ENCODE measurements around the gene SFSWAP.
"Not testable (repeated sequence)": the region's sequence is repeated elsewhere in the genome, so short reads cannot be mapped to it uniquely, and the experiment has no call there.

Gene SFSWAP

DNA sequence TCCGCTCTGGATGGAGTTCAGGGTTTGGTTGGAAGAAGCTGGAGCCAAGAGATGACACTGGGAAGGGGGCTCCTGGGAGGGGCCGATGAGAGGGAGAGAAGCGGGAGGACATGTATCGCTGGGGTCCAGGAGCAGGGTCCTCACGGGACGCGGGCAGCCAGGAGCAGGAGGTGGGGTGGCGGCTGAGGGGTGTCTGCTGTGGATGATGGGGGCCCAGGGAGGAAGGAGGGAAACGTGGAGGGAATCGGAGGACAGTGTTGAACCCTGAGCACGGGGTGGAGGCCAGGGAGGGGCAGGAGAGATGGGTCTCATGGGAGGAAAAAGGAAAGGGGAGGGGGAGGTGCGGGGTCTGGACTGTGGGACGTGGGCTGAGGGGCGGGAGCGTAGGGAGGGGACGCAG lies 31.7 kb upstream of the SFSWAP start:
- in situ Hi-C loops (cut with HindIII; ENCODE audit: low sequenced_read_pairs) = not testable (repeated sequence)

DNA sequence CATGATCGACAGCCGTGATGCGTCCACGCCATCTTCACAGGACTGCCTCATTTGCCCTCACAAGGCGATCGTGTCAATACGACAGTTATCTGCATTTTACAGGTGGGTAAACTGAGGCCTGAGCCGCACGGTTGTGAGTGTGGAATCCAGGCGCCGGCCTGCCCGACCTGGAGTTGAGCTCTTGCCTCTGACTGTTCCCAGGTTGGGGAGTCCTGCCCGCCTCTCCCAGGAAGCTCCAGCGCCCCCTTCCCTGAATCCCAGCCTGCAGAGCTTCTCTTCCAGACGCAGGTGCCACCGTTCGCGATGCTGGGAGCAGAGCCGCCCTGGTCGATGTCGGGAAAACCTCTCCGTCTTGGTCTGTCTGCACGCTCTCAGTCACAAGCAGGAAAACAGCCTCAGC lies 31.1 kb upstream of the SFSWAP start:
- in situ Hi-C loops (cut with HindIII; ENCODE audit: low sequenced_read_pairs) = not testable (repeated sequence)

DNA sequence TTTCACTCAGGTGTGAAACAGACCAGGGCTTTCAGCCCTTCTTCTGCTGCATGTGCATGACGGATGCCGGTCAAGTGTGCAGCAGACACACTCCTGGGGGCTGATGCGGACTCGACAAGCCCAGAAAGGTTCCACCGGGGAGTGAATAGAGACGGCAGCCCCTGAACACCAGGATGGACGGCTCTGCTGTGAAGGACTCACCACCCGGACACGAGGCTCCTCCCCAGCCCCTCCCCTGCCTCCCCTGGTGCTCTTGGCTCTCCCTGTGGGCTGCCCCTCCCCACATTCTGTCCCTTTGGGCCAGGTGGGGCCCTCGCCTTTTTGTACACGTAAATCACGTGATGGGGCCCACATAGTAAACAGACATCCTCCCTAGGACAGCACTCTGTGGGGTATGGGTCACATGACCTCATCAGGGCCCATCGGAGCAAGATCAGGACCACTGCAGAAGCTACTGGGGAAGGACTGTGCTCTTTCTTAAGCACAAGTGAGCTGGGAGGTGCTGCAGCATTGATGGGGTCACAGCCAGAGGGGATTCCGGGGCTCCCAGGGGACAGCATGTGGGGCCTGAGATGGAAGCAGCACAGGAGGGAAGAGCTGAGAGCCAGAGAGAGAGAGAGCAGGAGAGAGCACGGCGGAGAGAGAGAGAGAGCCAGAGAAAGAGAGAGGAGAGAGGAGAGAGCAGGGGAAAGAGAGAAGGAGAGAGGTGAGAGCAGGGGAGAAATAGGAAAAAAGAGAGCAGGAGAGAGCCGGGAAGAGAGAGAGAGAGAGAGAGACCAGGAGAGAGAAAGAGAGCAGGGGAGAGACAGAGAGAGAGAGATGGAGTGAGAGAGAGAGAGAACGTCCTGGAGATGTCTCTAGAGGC lies 30.3 kb upstream of the SFSWAP start:
- in situ Hi-C loops (cut with HindIII; ENCODE audit: low sequenced_read_pairs) = not testable (repeated sequence)

DNA sequence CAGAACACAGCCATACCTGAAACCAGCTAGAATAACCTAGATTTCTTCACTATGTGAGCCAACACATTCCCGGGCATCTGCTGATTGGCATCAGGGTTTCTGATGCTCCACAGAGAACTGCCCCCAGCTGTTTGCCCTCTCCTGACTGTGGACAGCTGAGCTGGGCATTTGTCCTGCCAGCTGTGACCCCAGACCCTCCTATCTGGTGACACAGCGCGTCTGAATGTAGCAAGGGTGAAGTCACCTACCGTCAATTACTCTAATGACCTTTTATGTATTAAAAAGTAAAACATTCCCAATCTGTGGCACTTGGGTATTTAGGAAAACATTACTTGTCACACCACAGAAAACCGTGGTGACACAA lies 29.7 kb upstream of the SFSWAP start:
- in situ Hi-C loops (cut with HindIII; ENCODE audit: low sequenced_read_pairs) = no loop called here

DNA sequence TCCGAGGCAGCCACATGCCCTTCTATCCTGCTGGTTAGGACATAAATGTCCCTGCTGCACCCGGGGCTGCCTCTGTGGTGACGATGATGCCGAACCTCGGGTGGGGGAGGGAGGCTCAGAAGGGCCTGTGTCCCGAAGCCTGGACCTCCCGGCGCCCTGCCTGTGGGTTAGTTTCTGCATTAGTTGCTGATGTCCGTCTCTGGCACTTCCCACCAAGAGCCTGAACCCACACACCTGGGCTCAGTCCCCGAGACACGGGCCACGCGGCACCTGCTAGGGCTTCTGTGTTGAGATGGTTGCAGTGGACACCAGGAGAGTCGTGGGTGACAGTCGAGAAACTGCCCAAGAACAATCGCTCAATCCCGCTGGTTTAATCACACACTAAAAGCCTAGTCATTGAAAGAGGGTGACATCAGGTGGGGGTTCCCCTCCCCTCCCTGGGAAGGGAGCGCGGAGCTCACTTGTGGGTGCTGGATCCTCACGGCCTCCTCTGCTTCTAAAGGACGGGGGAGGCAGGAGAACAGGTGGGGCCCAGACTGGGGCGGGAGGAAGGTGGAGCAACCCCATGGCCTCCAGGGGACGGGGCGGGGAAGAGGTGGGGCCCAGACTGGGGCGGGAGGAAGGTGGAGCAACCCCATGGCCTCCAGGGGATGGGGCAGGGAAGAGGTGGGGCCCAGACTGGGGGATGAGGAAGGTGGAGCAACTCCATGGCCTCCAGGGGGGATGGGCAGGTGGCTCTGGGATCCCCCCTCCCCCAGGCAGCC lies 29.0 kb upstream of the SFSWAP start:
- in situ Hi-C loops (cut with HindIII; ENCODE audit: low sequenced_read_pairs) = not testable (repeated sequence)

DNA sequence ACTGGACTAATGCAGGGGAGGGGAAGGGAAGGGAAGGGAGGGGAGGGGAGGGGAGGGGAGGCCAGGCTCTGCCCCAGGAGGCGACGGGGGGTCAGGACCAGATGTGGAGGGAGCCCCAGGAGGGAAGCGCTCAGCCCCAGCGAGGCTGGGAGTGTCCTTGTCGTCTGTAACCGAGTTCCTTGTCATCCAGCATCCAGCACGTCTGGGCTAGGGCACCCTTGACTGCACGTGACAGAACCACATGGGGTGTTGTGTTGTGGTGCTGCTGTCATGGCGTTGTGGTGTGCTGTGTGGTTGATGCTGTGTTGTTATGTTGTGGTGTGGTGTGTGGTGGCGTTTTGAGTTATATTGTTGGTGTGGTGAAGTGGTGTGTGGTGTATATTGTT lies 28.4 kb upstream of the SFSWAP start:
- in situ Hi-C loops (cut with HindIII; ENCODE audit: low sequenced_read_pairs) = no loop called here

DNA sequence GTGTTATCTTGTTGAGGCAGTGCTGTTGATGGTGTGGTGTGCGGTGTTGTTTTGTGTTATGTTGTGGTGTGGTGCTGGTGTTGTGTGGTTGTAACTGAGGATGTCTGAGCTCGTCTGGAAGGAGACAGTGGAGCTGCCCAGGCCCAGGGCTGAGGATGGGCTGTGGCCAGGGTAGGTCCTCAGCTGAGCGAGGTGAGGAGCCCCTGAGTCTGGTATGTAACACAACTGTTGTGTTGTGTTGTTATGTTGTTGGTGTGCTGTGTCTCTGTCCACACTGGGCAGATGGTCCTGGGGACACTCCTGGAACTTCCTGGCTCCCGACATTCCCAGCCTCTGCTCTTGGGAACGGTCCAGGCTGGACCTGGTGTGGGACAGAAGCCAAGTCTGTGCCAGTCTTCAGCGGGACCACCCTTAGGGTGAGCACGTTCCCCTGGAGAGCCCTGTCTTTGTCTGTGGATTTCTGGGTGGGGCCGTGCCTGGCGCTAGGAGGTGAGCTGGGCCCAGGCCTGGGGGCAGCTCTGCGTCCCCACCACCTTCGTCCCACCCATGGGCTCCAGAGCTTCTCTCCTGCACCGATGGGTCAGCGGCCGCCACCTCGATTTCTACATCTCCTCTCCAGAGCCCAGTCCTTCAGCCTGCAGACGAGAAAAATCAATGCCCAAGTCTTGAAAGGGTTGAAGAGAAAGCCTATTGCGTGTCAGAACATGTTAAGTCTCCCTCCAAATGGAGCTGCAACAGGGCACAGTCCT lies 27.4 kb upstream of the SFSWAP start:
- in situ Hi-C loops (cut with HindIII; ENCODE audit: low sequenced_read_pairs) = no loop called here

DNA sequence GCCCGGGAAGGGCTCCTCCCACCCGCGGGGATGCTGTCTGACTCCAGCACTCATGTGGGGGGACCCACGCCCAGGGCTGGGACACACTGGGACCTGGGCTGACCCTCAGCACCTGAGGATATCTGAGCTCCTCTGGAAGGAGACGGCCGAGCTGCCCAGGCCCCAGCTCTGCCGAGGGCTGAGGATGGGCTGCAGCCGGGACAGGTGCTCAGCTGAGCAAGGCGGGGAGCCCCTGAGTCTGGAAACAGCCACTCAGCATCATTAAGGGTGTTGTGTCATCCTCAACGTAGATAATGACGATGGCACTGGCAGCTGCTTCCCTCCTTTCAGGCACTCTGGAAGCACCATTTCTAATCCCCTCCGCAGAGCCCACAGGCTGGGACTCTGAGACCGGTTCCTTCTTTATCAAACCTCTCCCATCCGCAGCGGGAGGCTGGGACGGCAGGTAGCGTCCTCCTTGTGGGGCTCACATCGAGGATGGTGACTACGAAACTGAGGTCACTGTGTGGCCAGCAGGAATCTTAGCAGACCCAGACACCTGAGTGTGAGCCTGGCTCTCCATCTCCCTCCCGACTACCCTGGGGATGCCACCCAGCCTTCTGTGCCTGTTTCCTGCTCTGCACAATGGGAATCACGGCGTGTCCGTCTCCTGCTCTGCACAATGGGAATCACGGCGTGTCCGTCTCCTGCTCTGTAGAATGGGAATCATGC lies 26.7 kb upstream of the SFSWAP start:
- in situ Hi-C loops (cut with HindIII; ENCODE audit: low sequenced_read_pairs) = no loop called here

DNA sequence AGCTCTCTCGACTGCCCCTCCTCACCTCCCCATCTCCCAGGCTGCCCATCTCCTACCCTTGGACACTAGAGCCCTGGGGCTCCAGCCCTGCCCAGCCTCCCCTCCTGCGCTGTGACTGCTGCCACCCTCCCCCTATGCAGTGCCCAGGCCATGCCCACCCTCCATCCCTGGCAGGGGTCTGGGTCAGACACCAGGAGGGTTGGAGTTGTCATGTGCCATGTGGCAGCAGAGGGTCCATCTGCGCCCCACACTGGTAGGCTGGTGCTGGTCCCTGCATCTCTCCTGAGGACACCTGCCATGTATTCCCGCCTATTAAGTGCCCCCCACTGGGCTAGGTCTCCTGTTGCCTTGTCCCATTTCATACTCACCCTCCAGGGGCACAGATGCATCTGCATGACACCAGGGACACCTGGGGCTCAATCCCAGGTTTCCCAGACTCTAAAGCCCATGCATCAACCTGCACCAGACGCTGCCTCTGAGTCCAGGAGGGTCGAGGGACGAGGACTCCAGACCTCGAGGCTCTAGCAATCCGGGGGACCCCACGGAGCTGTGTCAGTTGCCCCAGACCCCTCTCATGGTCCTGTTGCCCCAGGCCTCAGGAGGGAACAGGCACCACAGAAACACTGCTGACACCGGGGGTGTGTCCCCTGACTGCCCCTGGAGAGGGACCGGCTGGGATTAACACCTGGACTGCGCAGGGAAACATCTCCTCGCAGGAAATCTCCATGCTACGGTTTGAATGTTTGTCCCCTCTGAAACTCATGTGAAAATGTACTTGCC lies 23.4 kb upstream of the SFSWAP start:
- in situ Hi-C loops (cut with HindIII; ENCODE audit: low sequenced_read_pairs) = no loop called here

DNA sequence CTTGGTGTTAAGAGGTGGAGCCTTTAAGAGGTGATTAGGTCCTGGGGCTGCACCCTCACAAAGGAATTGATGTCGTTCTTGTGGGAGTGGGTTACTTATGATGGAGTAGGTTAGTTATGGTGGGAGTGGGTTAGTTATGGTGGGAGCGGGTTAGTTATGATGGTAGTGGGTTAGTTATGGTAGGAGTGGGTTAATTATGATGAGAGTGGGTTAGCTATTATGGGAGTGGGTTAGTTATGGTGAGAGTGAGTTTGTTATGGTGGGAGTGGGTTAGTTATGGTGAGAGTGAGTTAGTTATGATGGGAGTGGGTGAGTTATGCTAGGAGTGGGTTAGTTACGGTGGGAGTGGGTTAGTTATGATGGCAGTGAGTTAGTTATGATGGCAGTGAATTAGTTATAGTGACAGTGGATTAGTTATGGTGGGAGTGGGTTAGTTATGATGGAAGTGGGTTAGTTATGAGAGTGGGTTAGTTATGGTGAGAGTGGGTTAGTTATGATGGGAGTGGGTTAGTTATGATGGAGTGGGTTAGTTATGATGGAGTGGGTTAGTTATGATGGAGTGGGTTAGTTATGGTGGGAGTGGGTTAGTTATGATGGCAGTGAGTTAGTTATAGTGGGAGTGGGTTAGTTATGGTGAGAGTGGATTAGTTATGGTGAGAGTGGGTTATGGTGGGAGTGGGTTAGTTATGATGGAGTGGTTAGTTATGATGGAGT lies 22.6 kb upstream of the SFSWAP start:
- in situ Hi-C loops (cut with HindIII; ENCODE audit: low sequenced_read_pairs) = no loop called here

DNA sequence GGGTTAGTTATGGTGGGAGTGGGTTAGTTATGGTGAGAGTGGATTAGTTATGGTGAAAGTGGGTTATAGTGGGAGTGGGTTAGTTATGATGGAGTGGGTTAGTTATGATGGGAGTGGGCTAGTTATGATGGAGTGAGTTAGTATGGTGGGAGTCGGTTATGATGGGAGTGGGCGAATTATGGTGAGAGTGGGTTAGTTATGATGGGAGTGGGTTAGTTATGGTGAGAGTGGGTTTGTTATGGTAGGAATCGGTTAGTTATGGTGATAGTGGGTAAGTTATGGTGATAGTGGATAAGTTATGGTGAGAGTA lies 22.1 kb upstream of the SFSWAP start:
- in situ Hi-C loops (cut with HindIII; ENCODE audit: low sequenced_read_pairs) = no loop called here

DNA sequence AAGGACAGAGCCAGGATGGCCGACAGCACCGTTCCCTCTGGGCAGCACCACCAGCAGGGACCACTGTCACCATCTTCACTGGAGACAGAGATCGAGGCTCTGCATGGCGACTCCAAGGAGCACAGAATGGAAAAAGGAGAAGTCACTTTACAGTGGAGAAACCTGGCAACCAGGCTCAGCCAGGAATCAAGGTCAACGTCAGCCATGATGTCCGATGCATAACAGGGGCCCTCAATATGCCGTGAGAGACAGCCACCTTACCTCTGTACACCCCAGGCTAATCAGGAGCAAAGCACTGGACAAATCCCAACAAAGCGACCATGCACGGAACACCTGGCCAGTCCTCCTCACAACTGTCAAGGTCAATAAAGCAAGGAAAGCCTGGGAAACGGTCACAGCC lies 20.6 kb upstream of the SFSWAP start:
- in situ Hi-C loops (cut with HindIII; ENCODE audit: low sequenced_read_pairs) = no loop called here

DNA sequence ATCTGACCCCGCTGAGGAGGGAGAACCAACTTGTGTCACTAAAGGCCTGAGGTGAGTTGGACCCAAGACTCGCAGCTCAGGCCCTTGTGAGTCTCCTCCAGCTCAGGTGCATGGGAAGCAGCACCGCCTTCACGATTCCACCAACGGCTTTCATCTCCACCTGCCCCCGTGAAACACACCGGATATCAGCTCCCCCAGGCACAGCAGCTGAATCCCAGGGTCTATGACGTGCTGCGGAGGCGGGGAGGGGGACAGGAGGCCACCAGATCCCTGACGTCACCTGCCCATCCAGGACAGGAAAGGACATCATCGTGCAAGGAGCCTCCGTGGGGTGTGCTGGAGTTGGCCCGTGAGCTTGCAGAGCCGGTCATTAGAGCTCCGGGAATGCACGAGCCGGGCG lies 18.5 kb upstream of the SFSWAP start:
- in situ Hi-C loops (cut with HindIII; ENCODE audit: low sequenced_read_pairs) = no loop called here

DNA sequence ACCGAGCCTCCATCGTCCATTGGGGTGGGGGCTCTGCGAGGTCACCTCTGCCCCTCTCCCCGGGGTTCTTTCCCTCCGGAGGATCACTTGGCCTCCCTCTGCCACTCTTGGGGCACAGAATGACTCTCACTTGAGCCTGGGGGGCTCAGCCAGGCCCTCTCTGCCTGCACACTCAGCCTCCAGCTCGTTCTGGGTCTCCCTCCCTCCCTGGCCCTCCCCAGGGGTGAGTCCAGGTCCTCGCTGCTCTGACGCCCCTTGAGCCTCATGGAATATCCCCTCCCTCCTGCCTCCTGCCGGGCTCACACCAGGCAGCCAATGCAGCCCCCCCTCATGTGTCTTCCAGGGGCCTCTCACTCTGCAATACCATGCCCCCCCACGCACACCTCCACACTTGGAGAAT lies 17.7 kb upstream of the SFSWAP start:
- in situ Hi-C loops (cut with HindIII; ENCODE audit: low sequenced_read_pairs) = no loop called here

DNA sequence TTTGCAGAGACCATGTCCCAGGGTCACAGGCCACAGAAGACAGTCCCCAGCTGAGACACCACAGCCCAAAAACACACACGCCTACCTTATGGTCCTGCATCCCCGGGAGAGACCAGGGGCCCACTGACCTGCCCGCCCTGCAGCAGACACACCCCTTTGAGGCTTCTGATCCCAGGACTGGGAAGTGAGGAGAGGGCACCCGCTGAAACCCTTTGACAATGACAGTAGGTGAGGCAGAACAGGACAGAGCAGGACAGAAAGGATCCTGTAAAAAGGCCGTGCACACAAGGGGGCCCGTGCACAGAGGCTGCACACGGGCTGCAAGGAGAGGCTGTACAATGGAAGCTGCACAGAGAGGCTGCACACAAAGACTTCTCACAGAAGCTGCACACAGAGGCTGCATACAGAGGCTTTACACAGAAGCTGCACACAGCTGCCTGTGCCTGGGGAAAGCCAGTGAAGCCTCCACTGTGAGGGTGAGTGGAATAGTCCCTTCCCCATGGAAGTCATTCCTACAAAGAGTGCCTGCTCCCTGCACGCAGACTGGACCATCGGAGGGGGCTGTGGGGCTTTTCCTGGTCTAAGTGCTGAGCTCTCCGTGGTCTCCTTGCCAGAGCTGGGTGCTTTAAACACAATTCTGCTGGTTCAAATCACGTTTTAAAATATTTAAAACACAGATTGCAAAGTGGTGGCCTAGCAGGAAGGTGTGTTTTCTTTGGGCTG lies 16.6 kb upstream of the SFSWAP start:
- in situ Hi-C loops (cut with HindIII; ENCODE audit: low sequenced_read_pairs) = no loop called here

DNA sequence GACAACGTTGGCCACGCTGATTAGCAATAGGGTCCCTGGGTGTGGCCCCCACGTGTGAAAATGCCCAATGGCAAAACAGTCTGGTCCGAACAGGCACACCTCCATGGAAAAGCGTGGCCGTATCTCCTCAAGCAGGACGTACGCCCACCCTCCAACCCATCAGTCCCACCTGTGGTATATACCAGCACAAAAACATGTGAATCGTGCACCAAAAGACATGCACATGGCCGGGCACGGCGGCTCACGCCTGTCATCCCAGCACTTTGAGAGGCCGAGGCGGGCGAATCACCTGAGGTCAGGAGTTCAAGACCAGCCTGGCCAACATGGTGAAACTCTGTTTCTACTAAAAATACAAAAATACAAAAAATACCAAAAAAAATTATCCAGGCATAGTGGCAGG lies 14.9 kb upstream of the SFSWAP start:
- in situ Hi-C loops (cut with HindIII; ENCODE audit: low sequenced_read_pairs) = no loop called here

DNA sequence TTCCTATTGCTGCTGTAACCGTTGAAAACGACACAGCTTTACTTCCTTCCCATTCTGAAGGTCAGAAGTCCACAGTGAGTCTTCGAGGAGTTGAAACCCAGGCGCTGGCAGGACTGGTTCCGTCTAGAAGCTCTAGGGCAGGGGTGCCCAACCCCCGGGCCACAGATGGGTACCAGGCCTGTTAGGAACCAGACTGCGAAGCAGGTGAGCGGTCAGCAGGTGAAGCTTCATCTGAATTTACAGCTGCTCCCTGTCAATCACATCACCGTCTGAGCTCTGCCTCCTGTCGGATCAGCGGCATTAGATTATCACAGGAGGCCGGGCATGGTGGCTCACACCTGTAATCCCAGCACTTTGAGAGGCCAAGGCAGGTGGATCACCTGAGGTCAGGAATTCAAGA lies 12.6 kb upstream of the SFSWAP start:
- in situ Hi-C loops (cut with HindIII; ENCODE audit: low sequenced_read_pairs) = no loop called here

DNA sequence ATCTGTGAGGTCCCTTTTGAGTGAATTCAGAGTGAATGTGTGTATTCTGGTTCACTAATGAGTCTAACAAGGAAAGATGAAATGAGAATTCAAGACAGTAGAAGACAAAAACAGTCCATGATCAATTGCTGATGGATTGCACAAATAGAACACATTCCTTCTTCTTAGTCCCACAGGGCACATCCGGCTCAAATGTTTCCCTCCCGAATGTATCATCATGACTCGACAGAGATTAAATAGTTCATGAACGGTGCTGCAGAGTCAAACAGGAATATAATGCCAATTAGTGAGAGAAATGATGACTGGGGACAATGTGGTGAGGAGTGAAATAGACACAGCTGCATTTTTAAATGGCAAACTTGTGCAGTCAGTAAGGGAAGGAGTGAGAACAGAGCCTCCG lies 11.5 kb upstream of the SFSWAP start:
- in situ Hi-C loops (cut with HindIII; ENCODE audit: low sequenced_read_pairs) = no loop called here

DNA sequence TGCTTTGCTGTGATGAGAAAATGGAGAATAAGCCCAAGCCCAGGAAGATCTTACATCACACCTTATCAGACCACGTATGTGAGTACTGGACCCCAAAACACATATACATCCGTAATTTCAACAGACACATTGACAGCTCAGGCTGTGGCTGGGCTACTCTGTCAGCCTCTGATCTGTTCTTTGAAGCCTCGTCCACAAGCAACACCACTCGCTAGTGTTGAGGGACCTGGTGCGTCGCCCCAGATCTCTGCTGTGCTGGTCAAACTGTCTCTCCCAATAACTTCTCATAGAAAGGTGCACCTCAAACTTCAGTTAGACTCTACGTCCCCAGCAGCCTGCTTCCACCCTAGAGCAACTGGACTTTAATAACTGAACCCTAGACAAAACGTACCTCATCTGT lies 10.6 kb upstream of the SFSWAP start:
- in situ Hi-C loops (cut with HindIII; ENCODE audit: low sequenced_read_pairs) = no loop called here
